GM10847 (cell line): ENCODE measurements around the gene RFTN2.

Experiments
- POLR2A ChIP-seq: IDR thresholded peaks from 2 replicates; pipeline ENCODE4 v1.6.1; 2011; ENCODE audit not compliant: insufficient read length; ENCODE audit errors: extremely low read depth

RFTN2 gene

DNA sequence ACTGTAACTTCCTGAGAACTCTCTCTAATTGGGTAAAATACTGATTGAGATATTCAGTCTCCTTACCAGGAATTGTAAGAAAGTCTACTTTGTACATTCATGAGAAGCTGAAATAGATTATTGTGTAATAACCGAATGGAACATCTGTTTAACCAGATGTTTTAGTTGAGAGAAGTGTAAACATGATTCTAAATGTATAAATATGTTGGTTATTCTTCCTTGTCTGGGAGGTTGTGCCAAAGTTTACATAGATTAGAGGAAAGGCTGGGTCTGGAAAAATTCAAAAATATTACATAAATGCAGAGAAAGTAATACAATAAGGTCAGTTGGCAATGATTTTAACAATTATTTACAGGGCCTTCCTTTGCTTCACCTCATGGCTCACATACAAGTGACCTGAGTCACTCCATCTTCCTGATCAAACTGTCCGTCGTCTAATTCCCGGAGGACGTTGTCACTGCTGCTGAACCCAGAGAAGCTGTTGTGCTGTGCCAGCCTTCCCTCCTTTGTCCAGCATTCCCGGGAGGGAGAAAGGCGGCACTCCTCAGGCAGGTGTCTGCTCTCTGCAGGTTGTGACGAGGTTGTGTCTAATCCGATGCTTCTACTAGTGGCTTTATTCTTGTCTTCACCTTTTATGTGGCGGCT is 103.6 kb downstream of the RFTN2 start:
- no peak for TF ChIP-seq POLR2A

DNA sequence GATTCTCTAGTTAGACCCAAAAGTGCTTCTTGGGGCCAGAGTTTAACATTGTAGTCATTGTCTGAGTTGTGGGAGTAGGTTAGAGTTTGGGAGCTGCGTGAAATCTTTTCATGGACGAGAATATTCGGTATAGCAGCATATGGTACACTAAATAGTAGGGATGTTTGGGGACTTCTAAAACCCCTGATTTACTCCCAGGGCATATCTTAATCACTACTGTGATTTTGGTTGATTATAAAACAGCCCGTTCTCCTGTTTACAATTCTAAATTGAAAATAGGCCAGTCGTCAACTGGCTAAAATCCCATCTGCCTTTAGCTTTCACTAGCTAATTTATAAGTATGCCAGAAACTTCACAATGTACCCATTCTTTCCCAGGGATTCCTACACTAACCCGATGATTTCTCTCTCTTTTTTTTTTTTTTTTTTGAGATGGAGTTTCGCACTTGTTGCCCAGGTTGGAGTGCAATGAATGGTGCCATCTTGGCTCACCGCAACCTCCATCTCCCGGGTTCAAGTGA is 115.2 kb downstream of the RFTN2 start:
- no peak for TF ChIP-seq POLR2A

DNA sequence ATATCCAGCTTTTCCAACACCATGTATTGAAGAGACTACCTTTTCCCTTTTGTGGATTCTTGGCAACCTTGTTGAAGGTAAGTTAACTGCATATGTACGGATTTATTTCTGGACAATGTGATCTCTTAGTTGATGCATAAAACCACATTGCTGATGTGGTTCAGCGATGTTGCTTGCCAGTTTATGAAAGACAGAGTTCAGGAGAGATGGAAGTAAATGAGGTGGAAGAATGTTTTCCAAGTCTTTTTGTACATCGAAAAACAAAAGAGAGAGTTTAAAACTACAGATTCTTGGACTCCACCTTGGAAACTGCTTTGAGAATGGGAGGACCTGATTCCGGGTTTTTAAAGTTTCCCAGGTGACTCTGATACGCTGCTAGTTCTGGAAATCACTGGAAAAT is 115.7 kb downstream of the RFTN2 start:
- TF ChIP-seq POLR2A, result no peak

DNA sequence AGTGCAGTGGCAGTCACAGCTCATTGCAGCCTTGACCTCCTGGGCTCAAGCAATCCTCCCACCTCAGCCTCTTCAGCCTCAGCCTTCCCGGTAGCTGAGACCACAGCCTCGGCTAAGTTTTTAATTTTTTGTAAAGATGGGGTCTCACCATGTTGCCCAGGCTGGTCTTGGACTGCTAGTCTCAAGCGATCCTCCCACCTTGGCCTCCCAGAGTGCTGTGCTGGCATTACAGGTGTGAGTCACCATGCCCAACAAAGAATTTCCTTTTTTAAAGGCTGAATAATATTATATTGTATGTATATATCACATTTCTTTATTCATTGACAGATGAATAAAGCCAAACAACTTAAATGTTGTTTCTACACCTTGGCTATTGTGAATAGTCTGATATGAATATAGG is 117.0 kb downstream of the RFTN2 start:
- TF ChIP-seq POLR2A, result no peak

DNA sequence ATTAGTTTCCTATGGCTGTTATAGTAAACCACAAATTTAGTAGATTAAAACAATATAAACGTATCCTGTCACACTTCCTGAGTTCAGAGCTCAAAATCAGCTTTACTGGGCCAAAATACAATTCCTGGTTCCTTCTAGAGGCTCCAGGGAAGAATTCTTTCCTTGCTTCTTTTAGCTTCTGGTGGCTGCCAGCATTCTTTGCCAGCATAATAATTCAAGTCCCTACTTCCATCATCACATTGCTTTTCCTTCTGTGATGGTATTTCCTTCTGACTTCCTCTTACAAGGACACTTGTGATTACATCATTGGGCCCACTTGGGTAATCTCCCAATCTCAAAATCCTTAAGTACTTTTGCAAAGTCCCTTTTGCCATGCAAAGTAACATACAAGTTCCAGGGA is 118.9 kb downstream of the RFTN2 start:
- no peak for TF ChIP-seq POLR2A

DNA sequence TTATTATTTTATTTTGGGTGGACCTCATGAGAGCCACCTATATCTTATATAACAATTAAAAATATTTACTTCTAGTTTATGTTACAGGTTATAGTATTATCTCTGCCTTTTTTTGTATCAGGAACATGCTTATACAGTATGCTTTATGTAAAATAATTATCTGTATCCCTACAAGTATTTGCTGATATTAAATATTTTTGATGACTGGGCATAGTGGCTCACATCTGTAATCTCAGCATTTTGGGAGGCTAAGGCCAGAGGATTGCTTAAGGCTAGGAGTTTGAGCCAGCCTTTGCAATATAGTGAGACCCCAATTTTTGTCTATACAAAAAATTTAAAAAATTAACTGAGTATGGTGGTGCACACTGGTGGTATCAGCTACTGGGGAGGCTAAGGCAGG is 119.9 kb downstream of the RFTN2 start:
- TF ChIP-seq POLR2A, result no peak

DNA sequence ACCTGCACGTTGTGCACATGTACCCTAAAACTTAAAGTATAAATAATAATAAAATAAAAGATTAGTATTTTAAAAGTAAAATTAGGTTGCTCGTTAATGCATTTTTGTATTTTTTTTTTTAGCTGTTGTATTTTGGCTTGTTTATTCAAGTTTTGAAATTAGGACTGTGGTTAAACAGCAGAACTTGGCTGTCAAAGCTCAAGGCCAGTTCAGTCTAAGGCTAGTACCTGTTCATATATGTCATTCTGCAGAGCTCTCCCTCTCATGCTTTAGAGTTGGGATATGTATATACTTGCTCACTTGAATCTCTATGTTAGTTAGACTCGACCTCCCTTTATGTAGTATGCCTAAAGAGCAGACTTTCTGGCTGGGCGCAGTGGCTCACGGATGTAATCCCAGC is 126.8 kb downstream of the RFTN2 start:
- no peak for TF ChIP-seq POLR2A

DNA sequence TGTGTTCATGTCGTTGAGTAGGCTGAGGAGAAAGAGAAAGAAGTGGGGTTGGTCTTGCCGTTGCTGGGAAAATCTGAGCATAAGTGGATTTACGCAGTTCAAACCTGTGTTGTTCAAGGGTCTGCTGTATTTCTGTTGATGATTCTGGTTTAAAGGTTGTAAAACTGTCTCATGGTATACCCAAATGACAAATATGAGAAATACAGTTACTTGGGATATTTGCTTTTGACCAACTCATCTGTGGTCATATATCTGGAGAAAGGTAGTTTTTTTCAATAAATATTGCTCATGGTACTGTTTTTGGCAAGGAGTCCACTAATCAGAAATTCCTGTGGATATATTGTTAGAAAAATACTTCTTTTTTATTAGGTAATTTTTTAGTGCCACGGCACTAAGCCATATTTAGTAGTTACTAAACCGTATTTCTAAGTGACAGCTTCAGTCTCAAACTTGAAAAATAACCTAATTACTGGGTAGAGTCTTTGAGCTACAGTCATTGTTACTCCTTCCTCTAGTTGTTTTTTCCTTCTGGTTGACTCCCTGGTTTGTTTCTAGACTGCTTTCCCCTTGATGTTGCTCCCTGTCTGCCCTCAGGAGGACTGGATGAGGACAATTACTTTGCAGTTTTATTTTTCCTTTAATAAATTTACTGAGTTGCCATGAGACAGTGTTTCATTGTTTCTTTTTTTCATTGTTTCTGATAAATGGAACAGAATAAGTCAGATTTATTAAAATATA is 128.1 kb downstream of the RFTN2 start:
- TF ChIP-seq POLR2A, result no peak

DNA sequence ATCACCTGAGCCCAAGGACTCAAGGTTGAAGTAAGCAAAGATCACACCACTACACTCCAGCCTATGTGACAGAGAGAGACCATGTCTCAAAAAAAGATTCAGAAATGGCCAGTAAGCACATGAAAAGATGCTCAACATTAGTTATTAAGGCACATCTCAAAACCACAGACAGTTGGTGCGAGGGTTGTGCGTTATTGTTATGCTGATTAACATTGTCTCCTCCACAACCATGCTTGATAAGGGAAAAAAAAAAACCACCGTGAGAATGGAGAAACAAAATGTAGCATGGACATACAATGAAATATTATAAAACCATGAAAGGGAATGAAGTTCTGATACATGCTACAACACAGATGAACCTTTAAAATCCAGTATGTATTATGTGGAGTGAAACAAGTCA is 132.2 kb downstream of the RFTN2 start:
- TF ChIP-seq POLR2A, result no peak

DNA sequence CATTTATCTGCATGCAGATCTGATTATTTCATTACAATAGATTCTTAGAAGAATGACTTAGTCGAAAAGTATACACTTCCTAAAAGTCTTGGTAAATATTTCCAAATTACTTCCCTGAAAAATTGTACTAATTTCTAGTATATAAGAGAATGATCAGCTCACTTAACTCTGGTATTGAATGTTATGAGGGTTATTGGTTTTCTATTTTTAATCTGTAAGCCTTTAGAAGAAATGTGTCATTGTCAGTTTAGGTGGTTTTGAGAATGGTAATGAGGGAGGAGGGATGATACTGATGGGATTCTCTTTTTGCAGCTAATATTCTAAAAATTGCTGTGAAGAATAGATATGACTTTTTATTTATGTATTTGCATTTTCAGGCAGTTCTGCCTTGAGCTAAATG is 135.7 kb downstream of the RFTN2 start:
- TF ChIP-seq POLR2A, result no peak

- no peak for TF ChIP-seq POLR2A
These were observed 137.0 kb downstream of the RFTN2 start for GRCh38 chr2:197538412-197538811.
